Ishikawa (cell line): ENCODE measurements around the gene PDSS2.

Experiments
- CREB1 ChIP-seq: IDR thresholded peaks from 2 replicates; pipeline ENCODE4 v1.6.1; 2012; ENCODE audit warnings: low read depth
- EGR1 ChIP-seq: IDR thresholded peaks from 2 replicates; pipeline ENCODE4 v1.6.1; 2012
- EP300 ChIP-seq: IDR thresholded peaks from 2 replicates; pipeline ENCODE4 v1.6.1; 2012; ENCODE audit warnings: borderline replicate concordance
- FOXM1 ChIP-seq: IDR thresholded peaks from 2 replicates; pipeline ENCODE4 v1.6.1; 2012; ENCODE audit warnings: low read depth, borderline replicate concordance
- YY1 ChIP-seq: IDR thresholded peaks from 2 replicates; pipeline ENCODE4 v1.6.1; 2012; ENCODE audit warnings: low read depth
- TF ChIP-seq, protein P1 (sequence below): IDR thresholded peaks from 2 replicates; pipeline ENCODE4 v1.6.1; 2012
- TF ChIP-seq, protein P2 (sequence below): IDR thresholded peaks from 2 replicates; pipeline ENCODE4 v1.6.1; 2012

DNA sequence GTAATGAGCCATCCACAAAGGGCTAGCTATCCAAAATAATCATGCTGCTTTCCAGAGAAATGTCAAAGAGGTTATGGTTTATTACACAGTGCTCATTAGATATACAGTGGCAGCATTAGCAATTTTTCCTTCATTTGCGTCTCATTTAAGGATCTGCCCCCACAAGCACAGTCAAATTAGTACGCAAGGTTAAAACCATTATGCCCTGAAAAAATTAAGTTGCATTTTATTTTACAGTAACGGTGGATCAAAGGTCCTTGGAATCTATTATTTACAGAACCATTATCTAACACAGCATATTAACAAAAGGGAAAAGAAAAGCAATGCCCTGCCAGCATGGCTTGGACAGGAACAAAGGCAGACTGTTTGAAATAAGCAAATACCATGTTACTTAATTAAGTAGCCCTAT, 144.8 kb downstream of the PDSS2 start:
- TF ChIP-seq, protein P1, sequence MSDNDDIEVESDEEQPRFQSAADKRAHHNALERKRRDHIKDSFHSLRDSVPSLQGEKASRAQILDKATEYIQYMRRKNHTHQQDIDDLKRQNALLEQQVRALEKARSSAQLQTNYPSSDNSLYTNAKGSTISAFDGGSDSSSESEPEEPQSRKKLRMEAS, result no peak
- TF ChIP-seq EGR1 (no peak), EP300 (no peak), YY1 (no peak), CREB1 (no peak), FOXM1 (no peak)
- TF ChIP-seq, protein P2, sequence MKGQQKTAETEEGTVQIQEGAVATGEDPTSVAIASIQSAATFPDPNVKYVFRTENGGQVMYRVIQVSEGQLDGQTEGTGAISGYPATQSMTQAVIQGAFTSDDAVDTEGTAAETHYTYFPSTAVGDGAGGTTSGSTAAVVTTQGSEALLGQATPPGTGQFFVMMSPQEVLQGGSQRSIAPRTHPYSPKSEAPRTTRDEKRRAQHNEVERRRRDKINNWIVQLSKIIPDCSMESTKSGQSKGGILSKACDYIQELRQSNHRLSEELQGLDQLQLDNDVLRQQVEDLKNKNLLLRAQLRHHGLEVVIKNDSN, result no peak
